ENCODE measurements around the gene TMEM181. TPM values are rescaled to one million over a fixed set of nuclear protein-coding genes. Genes with fewer than 3 reads are reported as not detected.
"Not testable (repeated sequence)": the region's sequence is repeated elsewhere in the genome, so short reads cannot be mapped to it uniquely, and the experiment has no call there.

TMEM181 gene
- total and polyA plus RNA-seq, 2 experiments from 2014 or later, result 20.0 to 46.9 TPM

DNA sequence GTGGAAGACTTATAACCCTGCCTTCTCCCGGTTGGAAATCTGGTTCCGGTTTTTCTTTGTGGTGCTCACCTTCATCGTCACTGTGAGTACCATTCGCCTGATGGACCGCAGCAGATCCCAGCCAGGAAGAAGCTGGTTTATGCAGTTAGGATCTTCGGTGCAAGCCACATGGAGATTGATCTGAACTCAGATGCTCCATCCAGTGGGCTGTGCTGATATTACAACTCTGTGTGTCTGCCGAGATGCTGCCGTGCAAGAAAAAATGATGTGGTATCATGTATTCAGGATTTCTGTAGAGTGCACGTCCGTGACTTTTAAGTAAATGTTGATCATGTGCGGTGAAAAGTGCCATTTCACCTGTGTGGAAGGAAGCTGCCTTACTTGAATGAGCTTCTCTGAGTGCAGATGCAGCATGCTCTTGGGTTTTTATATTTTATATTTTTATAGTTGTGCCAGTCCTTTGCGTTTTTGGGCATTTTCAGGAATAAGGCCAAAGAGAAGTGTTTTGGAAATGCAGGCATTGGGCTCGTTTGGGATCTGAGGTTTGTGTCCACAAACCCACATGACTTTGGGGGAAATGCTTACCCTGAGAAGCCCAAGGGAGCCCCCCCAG is 45.5 kb downstream of the TMEM181 start:
- 52% methylated on average over 13 of the region's 13 CpGs for WGBS (ENCODE audit: low lambda C conversion rate, missing lambda C conversion rate)
- Histone ChIP-seq H4K20me1 (ENCODE audit: insufficient read depth, poor library complexity, severe bottlenecking) (no peaks in the 10 kb centered on the region), H3K79me2 (peaks cover 3% of the 10 kb centered on the region), H3K4me2 (no peak overlapping the region), H3K4me1 (ENCODE audit: insufficient read depth) (no peaks in the 10 kb centered on the region), H3K9me2 (replicated peaks; ENCODE audit: insufficient read depth) (no peaks in the 10 kb centered on the region), H3K36me3 (replicated peaks; ENCODE audit: insufficient read depth, low read depth) (no peaks in the 10 kb centered on the region), H3K27me3 (no peaks in the 10 kb centered on the region), H3K4me3 (no peak overlapping the region), H3K27ac (no peak overlapping the region), H3K9me3 (ENCODE audit: low read depth) (no peaks in the 10 kb centered on the region), H2AFZ (no peak overlapping the region)
- no peak for TF ChIP-seq EZH2 (IDR thresholded peaks at IDR 0.05; ENCODE audit: borderline replicate concordance)
- TF ChIP-seq, protein P1, sequence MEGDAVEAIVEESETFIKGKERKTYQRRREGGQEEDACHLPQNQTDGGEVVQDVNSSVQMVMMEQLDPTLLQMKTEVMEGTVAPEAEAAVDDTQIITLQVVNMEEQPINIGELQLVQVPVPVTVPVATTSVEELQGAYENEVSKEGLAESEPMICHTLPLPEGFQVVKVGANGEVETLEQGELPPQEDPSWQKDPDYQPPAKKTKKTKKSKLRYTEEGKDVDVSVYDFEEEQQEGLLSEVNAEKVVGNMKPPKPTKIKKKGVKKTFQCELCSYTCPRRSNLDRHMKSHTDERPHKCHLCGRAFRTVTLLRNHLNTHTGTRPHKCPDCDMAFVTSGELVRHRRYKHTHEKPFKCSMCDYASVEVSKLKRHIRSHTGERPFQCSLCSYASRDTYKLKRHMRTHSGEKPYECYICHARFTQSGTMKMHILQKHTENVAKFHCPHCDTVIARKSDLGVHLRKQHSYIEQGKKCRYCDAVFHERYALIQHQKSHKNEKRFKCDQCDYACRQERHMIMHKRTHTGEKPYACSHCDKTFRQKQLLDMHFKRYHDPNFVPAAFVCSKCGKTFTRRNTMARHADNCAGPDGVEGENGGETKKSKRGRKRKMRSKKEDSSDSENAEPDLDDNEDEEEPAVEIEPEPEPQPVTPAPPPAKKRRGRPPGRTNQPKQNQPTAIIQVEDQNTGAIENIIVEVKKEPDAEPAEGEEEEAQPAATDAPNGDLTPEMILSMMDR (IDR thresholded peaks at IDR 0.05; ENCODE audit: poor library complexity), result peak; percentile 73
- DNase-seq (ENCODE audit: low spot score), result peak; percentile 80

DNA sequence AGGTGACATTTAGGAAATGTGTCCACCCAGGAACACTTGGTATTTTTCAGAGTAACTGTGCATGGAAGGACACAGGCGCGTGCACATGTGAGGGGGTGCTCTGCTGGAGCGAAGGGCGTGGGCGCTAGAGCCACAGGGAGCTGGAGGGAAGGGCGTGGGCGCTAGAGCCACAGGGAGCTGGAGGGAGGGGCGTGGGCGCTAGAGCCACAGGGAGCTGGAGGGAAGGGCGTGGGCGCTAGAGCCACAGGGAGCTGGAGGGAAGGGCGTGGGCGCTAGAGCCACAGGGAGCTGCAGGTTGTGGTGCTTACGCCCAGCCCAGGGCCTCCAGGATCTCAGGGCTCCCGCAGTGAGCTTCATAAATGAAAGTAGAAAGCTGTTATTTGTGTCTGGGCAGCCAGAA is 46.1 kb downstream of the TMEM181 start:
- not testable (repeated sequence) for H2AFZ ChIP-seq; H3K27me3 ChIP-seq; H3K4me1 ChIP-seq (ENCODE audit: insufficient read depth); H3K79me2 ChIP-seq; H3K4me2 ChIP-seq; H3K4me3 ChIP-seq; H3K36me3 ChIP-seq (replicated peaks; ENCODE audit: insufficient read depth, low read depth); H4K20me1 ChIP-seq (ENCODE audit: insufficient read depth, poor library complexity, severe bottlenecking); H3K27ac ChIP-seq; H3K9me2 ChIP-seq (replicated peaks; ENCODE audit: insufficient read depth); H3K9me3 ChIP-seq (ENCODE audit: low read depth); DNase-seq (ENCODE audit: low spot score)
- 95% methylated on average over 13 of the region's 15 CpGs for WGBS (ENCODE audit: low lambda C conversion rate, missing lambda C conversion rate)

DNA sequence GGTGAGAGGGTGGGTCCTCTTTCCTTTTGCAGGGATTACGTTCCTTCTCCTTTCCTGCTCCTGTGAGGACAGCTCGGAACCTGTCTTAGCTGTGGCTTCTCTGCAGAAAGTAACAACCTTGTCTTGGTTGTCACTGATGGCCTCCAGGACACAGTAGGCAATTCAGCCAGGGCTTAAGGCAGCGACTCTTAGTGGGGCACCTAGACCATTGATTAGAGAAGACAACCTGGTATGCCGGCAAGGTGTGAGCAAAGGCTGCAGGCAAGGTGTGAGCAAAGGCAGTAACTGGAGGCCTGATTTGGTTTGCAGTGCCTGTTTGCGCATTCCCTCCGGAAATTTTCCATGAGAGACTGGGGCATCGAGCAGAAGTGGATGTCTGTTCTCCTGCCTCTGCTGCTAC is 47.0 kb downstream of the TMEM181 start:
- no peaks in the 10 kb centered on the region for H3K36me3 ChIP-seq (replicated peaks; ENCODE audit: insufficient read depth, low read depth)
- WGBS (ENCODE audit: low lambda C conversion rate, missing lambda C conversion rate), result 93% methylated on average over 7 of the region's 7 CpGs

DNA sequence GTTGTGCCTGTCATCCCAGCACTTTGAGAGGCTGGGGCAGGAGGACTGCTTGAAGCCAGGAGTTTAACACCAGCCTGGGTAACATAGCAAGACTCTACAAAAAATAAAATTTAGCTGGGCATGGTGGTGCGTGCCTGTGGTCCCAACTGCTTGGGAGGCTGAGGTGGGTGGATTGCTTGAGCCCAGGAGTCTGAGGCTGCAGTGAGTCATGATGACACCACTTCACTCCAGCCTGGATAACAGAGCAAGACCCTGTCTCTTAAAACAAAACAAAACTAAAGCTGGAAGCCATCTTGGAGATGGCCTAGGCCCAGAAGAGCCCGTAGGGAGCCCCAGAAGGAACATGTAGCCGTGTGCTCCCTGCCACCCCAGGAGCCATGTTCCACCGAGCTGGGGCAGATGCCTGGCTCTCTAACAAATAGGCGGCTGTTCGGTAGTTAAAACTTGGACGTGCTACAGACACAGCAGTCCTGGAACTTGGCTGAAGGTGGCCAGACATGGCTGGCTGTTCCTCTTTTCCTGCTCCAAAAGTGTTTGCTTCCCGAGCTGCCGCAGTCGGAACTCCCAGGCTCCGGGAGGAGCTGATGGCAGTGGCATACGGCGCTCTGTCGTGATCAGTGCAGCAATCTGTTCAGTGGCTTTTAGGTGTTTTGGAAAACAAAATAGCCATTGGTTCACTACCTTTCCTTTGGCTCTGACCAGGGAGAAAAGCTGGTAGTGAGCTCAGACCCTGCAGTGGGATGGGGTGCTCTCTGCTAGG is 47.7 kb downstream of the TMEM181 start:
- H2AFZ ChIP-seq, result no peak overlapping the region
- H3K9me2 ChIP-seq (replicated peaks; ENCODE audit: insufficient read depth), result no peaks in the 10 kb centered on the region
- peaks cover 3% of the 10 kb centered on the region for H3K79me2 ChIP-seq
- no peaks in the 10 kb centered on the region for H3K27me3 ChIP-seq
- H3K4me3 ChIP-seq, result no peak overlapping the region
- H3K4me2 ChIP-seq, result no peak overlapping the region
- H3K36me3 ChIP-seq (replicated peaks; ENCODE audit: insufficient read depth, low read depth), result no peaks in the 10 kb centered on the region
- no peak for DNase-seq (ENCODE audit: low spot score)
- H3K4me1 ChIP-seq (ENCODE audit: insufficient read depth), result peaks cover 9% of the 10 kb centered on the region
- no peaks in the 10 kb centered on the region for H4K20me1 ChIP-seq (ENCODE audit: insufficient read depth, poor library complexity, severe bottlenecking)
- H3K27ac ChIP-seq, result no peak overlapping the region
- no peaks in the 10 kb centered on the region for H3K9me3 ChIP-seq (ENCODE audit: low read depth)
- TF ChIP-seq EZH2phosphoT487 (IDR thresholded peaks at IDR 0.05; ENCODE audit: low read depth, severe bottlenecking, unreplicated experiment) (no peak), EZH2 (IDR thresholded peaks at IDR 0.05; ENCODE audit: borderline replicate concordance) (no peak)
- TF ChIP-seq, protein P1 (IDR thresholded peaks at IDR 0.05; ENCODE audit: poor library complexity), result no peak
- 92% methylated on average over 14 of the region's 14 CpGs for WGBS (ENCODE audit: low lambda C conversion rate, missing lambda C conversion rate)

More for the DNA sequence above, 47.0 kb downstream of the TMEM181 start:
- TF ChIP-seq EZH2 (IDR thresholded peaks at IDR 0.05; ENCODE audit: borderline replicate concordance) (no peak), EZH2phosphoT487 (IDR thresholded peaks at IDR 0.05; ENCODE audit: low read depth, severe bottlenecking, unreplicated experiment) (no peak)
- TF ChIP-seq, protein P1 (IDR thresholded peaks at IDR 0.05; ENCODE audit: poor library complexity), result no peak
- Histone ChIP-seq H3K79me2 (peaks cover 3% of the 10 kb centered on the region), H3K4me3 (no peak overlapping the region), H3K9me2 (replicated peaks; ENCODE audit: insufficient read depth) (no peaks in the 10 kb centered on the region), H3K4me2 (no peak overlapping the region), H4K20me1 (ENCODE audit: insufficient read depth, poor library complexity, severe bottlenecking) (no peaks in the 10 kb centered on the region), H2AFZ (no peak overlapping the region), H3K9me3 (ENCODE audit: low read depth) (no peaks in the 10 kb centered on the region), H3K4me1 (ENCODE audit: insufficient read depth) (peaks cover 9% of the 10 kb centered on the region), H3K27ac (no peak overlapping the region), H3K27me3 (no peaks in the 10 kb centered on the region)
- DNase-seq (ENCODE audit: low spot score), result no peak
